Mucosa of gallbladder (tissue), 1 donor: ENCODE data around the gene HOXB4. TPM values are rescaled to one million over a fixed set of nuclear protein-coding genes. Genes with fewer than 3 reads are reported as not detected.

ENCODE experiments used
- DNase-seq: peaks from one replicate; pipeline ENCODE4 v3.0.0-alpha.2; 2020; ENCODE audit warnings: low spot score
- total RNA-seq: library from RNA; stranded (reverse); gene quantifications from one replicate; pipeline ENCODE4 v1.2.1, GENCODE V29; 2021
- donor health status: DM: no; HTN: no; CAD: no.

Gene HOXB4
- total RNA-seq, 1 donor from 2014 or later: 6.4 TPM

DNA sequence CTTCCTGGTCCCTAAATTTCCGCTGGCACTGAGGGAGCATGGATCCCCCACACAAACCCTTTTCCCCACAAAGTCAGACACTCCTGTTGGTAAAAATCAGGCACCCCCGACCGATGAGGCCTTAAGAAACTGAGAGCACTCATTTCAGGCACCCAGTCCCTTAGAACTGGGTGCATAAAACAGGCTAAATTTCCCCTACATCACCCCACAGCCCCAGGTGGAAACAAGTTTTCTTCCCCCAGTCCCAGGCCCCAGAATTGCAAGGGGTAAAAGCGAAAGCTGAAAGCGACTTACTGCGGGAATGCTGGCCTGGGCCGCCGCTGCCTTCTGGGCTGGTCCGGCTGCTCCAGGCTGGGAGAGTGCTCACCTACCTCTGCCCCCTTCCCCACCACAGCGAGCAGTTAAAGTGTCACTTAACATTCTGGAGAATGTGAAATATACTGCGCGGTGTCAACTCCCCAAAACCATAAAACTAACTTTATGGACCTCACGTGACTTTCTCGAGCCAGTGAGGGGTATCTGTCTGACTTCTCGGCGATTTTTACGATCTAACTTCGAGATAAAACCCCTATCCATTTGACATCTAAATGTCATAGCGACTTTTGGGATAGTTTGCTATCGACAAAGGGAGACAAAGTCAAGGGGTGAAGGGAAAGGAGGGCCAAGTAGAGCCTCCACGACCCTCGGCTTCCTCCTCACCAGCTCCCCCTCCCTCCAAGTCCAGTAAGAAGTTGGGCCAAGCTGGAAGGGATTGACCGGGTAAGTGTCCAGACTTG lies 11.9 kb upstream of the HOXB4 start, which contains the start of gene HOXB3:
Gene HOXB3, minus strand, starts transcription at position 411 of the 776 bp plus-strand sequence. CDS start 37,767 bp downstream, outside the sequence.
- no peak for DNase-seq

DNA sequence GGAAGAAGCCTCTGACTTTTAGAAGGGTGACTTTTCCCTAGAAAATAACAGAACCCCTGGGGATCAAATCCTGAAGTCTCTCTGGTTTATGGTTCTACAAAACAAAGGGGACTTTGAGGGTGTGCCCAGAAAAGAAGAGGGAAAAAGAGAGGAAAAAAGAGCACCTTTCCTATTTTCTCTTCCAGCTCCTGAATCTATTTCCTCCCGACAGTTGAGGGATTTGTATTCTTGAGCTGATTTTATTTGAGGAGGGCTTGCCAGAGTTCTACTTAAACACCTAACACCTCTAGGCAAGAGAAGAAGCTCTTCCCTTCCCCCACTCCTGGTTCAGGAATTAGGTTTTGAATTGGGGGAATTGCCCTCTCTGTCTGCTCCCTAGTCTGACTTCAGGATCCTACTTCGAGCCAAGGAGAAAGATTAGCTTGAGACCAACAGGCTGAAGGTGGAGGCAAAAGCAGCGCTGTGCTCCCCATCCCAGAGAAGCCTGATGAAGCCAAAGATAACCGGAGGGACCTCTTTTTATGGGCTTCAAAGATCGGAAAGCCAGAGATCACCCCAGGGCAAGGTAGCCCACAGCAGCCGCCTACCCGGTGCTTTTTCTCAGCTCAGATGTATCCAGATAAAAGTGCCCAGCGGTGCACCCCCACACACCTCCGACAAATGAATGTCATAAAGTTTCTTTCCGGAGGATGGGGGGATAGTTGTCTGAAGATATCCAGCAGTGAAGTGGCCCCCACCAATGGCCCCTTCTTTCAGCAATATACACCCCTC lies 11.1 kb upstream of the HOXB4 start:
- DNase-seq: no peak

DNA sequence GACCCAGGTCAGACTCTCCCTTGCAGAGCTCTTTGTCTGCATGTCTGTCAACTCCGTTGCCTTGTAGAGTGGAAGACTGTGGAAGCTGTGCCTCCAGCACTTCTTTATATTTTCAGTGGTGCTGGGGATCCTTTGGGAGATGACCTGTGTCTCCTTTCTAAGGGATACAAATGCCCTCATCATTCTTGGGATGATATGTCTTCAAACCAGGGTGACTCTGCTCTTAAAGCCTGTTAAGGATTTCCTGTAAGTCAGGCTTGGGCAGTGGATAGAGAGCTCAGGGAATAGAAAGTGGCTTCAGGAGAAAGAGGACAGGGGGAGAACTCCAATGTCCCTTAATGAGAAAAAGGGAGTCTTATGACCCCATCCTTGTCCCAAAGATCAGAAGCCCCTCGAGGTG lies 10.4 kb upstream of the HOXB4 start:
- no peak for DNase-seq

DNA sequence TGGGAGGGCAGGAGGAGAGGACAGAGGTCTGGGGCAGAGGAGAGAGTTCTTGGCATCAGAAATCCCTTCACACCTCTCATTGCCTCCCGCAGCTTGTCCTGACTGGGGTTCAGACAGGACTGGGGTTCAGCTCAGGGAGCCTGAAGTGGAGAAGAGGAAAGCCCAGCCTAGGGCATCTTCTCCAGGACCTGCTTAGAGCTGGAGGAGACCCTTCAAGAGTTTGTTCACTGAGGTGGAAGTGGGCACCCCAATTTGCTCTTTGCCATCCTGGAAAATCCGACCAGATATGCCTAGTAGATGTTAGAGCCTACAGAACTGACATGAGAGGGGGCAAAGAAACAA lies 9.9 kb upstream of the HOXB4 start:
- DNase-seq: no peak

DNA sequence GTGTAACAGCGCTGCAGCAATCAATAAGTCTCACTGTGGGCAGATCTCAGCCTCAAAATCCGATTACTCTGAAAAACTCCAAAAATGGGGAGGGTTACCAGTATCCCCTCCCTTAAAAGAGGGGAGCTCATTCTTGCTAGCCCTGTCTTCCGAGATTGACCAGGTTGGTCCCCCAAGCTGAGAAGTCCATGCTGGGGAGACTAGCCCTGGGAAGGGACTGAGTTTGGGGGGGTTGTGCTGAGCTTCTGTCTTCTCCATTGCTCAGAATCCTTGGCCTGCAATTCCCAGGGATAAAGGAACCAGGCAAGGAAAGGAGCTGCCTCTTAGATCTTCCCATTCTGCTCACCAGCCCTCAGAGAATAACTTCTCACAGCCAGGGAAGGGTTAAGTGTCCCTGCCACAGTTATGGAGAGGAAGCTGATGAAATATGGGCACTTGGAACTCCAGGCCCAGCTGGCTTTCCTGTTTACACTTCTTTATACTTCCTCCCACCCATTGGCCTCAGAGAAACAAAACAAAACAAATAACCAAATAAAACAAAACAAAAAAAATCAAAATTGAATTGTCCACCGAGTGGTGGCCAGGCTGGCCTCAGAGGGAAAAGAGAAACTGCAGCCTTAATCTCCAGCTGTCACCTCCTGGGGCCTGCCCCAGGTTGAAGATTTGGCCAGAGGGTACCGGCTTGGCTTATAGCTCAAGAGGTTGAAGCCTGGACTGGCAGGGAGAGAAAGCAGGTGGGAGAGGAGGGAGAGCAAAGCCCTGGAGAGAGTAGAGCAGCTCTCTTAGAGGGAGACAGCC lies 9.3 kb upstream of the HOXB4 start:
- DNase-seq: no peak

DNA sequence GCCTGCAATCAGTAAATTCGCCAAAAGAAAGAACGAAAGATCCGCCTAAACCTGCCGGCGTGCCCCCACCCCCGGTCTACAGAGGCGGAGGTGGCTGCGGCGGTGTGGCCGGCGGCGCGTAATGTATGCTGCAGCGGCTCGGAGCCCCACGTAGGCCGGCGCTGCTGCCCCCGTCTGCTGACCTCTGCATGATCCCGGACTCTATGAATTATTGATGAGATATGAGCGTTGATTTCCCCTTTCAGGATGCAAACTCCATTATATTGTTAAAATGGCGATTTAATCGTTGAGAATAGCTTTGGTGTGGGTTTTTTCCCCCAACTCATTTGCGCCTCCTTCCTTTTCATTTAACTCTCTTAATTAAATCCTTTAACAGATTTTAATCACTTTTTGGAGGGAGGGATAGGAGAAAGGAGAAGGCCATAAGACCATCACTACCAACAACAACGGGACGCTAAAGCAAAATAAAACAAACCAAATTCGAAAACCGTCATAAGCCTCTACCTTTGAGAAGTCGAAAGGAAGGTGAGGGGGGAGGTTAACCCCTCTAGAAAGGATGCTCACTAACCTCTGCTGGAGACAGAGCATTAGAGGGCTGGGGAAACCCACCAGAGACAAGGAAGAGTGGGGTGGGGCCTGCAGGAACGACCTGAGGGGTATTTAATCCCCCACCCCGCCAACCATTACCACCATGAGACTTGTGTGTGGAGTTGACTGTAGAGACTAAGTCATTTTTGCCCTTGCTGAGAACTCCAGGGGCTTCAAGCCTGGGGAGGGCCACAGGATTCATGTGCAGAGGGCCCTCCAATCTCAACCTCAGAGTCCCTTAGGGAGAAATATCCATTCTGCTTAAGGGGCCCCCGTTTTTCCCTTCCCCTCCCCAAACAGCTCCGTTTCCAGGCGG lies 8.5 kb upstream of the HOXB4 start:
- DNase-seq: no peak

DNA sequence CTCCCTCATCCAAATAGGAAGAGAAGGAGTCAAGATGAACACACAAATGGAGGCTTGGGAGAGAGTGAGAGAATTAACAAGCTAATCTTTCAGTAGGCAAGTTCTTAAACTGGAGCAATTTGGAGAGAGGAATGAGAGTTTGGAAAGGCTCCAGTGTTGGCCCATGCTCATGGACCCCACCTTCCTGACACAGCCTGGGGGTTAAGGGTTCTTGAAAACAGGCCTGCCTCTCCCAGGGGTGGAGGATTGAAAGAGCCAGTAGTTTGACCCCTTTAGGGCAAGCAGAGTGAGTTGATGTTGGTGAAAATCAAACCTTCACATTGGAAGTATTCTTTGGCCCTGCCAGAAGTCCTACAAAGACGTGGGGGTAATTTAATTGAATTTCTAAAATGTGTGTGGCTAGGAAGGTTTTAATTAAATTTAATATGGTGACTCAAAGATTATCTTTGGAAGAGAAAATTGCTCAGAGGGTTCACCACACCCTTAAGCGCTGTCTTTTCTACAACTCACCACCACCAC lies 6.1 kb upstream of the HOXB4 start:
- DNase-seq: no peak

DNA sequence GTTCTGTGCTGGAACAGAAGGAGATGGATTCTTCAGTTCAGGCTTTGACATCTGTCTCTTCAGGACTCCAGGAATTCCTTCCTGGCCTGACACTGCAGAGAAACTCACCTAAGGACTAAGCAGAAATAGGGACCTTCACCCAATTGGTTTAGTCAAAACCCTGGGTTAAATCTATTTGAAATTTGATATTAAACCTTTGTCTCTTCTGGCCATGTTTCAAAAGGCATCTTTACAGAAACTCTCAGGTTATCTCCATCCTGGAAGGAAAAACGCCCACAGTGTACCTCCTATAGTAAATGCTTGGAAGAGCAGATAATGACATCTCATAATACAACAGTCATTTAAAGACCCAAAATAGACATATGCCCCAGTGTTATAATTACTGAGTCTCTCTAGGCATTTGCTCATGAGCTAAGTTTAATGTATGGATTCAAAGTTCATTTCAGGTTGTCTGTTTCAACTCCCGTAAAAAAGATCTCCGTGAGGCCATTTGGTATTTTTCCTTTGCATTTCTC lies 5.6 kb upstream of the HOXB4 start:
- DNase-seq: no peak

DNA sequence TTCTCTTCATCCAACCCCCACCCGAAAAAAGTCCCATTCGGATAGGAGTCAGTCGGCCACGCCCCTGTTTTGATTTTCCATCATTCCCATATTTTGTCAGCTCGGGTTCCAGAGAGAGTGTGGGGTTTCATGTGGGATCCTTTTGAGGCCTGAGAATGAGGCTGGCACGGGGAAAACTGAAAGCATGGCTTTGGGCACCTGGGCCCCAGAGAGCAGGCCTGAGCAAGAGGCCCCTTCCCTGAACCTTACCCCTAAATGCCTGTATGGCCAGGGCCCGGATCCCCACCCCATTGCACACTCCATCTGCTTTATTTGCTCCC lies 4.6 kb upstream of the HOXB4 start:
- no peak for DNase-seq

DNA sequence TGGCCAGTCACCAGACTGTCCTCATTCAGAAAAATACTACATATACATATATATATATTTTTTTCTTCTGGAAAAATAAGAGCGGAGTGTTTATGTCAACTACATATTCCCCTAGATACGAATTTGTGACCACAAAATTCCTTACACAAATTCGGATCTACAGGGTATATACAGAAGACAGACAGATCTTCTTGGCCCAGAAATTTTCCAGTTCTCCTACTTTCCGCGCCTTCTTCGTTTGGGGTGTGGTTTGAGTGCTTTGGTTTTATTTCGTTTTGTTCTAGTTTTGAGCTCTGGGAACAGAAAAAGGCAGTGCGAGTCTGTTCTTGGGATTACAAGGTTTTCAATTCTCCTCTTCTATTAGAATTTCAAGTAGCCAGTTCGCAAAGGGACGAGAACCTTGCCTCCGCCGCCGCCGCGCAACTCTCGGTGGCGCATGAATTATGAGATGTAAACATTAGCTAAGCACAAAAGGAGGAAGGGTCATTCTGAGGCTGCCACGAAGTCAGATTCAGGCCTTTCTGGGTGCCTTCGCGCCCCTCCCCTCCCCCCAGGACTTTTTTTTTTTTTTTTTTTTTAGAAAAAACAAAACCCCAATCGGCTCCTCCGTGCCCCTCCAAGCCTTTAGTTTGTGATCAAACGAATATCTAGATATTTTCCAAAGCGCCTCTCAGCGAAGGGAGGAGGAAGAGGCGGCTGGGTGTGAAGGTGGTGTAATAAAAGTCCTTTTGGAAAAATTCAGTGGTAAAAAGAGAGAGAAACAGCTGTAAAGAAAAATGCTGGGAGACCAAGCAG lies 1.8 kb upstream of the HOXB4 start:
- DNase-seq: no peak

DNA sequence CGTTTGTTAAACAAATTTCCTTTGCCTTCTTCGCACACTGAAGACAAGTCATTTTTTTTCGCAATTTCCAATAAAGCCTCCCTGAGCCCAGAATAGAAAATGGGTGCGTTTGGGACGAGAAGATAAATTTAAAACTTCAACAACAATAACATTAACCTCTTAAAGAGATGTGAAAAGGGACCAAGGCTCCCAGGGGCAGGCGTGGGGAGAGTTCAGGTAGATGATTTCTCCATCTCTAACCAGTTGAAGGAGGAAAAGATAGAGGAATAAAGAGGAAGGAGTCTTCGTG lies 1.3 kb upstream of the HOXB4 start:
- no peak for DNase-seq

DNA sequence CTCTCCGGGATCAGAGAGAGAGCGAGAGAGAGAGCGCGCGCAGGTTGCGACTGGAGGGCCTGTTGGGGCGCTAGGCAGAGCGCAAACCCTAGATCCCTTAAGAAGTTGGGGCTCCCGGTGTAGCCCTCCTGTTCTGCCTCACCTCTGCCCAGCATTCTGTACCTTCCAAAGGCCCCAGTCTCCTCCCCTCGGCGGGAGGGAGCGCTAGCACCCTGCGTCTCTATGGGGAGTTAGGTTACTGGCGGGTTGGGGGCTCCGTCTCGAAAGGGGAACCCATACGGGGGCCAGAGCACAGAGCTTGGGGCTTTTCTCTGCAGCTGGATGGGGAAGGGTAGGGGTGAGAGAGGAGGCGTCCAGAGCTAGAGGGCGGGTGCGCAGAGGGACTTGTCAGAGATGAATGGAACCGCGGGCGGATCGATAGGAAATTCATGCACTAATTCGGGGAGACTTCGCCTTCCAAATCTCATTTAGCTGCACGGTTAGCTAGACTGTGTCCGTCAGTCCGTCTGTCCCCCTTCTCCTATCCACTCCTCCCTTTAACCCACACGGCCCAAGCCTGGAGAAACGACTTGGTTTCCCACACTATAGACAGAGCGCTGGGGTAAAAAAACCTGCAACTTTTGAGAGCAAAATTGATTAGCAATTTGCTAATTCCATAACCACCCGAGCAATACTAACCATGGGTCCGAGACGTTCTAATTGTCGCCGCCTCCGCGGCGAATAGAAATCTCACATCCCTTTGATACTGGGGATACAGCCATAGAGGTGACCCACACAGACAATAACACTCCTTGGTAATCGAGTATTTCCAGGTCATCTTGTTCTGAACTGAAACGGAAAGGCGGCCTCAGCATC lies 693 bp upstream of the HOXB4 start:
- DNase-seq: no peak

DNA sequence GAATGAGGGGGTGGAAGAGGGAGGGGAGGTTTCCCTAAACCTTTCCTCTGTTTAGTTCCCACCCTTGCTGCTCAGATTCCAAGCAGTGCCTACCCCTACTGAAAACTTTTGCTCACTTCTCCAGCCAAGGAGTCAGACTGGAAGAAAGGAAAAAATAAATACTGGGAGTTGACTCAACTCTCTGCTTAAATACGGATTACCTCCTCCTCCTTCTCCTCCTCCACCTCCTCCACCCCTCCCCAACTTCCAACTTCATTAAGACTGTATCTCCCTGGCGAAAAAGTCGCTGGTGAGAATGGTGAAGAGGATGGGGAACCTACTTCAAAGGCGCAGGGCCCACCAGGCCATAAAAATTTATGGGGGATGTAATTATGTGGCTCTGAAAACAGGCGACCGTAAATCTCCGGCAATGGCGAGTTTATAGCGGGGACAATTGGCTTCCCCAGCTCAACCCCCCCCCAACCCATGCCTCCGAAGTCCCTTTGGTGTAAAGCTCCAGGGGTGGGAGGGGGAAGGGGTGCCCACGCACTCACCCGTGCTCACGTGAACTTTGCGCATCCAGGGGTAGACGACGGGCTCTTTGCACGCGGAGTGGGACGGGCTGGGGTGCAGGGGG lies 712 bp downstream of the HOXB4 start:
- DNase-seq: no peak

DNA sequence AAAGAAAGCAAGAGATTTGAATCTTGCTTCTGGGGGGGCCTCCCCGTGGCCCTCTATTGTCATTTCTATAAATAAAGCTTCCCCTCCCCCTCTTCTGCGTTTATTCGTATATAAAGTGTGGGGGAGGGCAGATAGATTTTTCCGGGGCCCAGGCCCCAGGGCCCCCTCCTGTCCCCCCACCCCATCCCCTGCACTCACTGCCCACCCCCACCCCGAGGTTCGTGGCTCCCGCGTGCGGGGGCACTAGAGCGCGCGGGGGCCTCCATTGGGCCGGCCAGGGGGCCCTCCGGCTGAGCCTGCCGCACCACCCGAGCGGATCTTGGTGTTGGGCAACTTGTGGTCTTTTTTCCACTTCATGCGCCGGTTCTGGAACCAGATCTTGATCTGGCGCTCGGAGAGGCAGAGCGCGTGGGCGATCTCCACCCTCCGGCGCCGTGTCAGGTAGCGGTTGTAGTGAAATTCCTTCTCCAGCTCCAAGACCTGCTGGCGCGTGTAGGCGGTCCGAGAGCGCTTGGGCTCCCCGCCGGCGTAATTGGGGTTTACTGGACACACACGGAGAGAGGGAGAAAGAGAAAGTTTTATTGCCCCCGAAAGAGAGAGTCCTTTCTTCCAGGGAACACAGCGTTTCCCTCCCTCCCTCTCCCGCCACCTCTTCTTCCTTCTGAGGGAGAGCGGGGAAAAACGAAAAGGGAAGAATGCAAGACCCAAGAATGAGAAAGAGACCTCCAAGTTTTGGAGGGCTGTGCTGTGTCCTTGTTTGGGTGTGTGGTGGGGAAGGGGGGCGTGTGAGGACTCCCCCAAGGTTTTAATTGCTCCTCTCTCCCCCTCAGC lies 1.5 kb downstream of the HOXB4 start:
- DNase-seq: no peak

DNA sequence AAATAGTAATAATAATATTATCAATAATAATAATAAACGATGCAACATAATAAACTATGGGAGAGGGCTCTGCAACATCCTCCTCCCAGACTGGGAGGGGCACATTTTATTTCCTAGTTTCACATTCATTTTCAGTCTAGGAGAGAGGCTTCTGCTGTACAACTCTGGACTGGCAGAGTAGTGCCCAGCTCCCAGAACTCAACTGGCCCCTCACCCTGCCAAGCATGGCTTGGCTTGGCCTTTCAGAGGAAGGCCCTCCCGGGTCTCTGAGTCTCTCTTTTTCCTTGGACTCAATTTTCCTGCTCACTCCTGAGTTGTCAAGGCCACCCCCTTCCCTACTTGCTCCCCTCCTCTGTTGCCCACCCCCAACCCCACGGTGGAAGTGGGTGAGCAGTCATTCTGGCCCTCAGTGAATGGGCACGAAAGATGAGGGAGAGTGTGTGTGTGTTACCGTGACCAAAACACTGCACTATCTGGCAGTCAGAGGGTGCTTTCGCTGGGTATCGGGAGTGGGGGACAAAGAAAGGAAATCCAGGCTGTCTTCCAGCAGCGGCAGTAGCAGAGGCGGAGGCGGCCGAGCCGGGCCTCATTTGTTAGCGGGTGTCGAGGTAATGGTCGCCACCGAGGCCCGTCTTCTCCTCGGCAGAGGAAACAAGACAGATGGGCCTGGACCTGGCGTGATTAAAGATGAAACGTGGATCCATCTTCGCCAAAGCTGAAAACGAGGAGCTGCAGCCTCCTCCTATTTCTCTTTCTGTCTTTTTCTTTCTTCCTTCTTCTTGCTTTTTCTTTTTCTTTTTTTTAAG lies 2.3 kb downstream of the HOXB4 start:
- DNase-seq: no peak

DNA sequence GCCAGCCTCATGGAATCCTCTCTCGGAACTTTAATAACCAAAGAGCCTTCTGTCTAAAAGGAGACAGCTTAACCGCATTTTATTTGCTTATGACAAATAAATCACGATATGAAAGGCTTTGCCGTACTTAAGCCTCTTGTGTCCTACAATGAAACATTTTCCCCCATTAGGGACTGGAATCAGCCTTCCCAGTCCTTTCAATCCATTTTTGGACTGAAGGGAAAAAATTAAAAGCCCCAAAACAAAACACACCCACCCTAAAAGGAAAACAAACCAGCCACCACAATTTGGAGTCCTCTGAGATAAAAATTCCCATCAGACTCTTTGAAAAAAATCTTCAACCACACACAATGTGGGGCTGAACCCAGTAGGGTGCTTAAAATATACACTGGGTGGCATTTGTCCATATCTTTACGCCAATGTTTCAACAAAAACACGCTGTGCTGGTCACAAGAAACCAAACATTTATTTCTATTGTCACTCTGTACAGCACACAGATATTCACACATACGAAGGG lies 3.0 kb downstream of the HOXB4 start:
- no peak for DNase-seq

DNA sequence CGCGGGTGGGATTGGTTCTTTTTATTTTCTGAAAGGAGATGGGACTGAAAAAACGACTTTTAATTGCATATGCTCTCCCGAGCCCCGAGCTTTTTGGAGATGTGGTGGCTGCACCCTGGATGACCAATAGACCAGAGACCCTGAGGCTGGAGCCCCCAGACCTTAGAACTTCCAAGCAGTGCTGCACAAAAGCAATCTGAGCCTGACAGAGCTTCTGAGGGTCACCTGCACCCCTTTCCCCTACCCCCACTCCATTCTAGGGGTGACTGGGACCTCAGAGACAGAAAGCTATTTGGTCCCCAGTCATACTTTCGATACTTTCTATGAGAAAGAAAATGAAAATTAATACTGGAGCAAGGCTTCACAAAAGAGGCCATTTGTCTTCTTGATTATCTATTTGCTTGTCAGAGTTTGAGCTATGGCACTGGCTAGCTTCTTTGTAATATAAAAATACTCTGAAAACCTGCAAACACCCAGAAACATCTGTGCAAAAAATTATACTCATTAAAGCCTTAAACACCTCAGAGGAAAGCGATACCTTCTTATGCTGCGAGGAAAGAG lies 3.6 kb downstream of the HOXB4 start:
- DNase-seq: no peak
